Measurements from ENCODE around the gene MAL.

Gene MAL

DNA sequence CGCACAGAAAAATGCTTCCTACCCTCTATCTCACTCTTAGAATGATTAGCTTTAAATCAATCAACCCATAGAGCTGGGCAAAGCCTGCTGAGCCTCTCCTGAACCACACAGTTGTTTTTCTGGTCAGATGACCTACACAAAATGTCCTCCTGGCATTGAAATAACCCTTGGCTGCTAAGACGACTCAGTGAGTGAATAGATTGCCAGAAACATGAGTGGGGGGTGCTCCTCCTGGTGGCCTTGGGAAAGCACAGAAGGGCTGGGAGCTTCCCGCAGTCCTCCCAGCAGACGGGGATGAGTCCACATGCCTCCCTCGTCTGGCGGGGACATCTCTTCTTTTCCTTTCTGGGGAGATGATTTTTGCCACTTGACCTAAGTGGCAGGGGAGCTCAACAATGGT, 14.9 kb downstream of the MAL start:
- Histone ChIP-seq H3K9ac (ENCODE audit: low read depth, low read length, poor library complexity, severe bottlenecking) (no peak overlapping the region), H2AFZ (ENCODE audit: low read length) (no peak overlapping the region), H3K9me2 (replicated peaks; ENCODE audit: low read depth, low read length) (no peaks in the 10 kb centered on the region), H3K79me2 (ENCODE audit: insufficient read depth, low read length) (no peaks in the 10 kb centered on the region), H3K9me3 (ENCODE audit: insufficient read depth, low read depth, low read length) (no peaks in the 10 kb centered on the region), H3K4me1 (ENCODE audit: insufficient read depth, low read length, poor library complexity, severe bottlenecking) (no peaks in the 10 kb centered on the region), H3K4me2 (ENCODE audit: low read depth, low read length, poor library complexity, severe bottlenecking) (no peak overlapping the region), H3K4me3 (ENCODE audit: low read length, poor library complexity, severe bottlenecking) (no peak overlapping the region), H3F3A (ENCODE audit: low read depth) (no peaks in the 10 kb centered on the region), H3K27me3 (ENCODE audit: insufficient read depth, low read length, poor library complexity, severe bottlenecking) (no peaks in the 10 kb centered on the region), H3K36me3 (ENCODE audit: insufficient read depth, low read length) (no peaks in the 10 kb centered on the region), H4K20me1 (ENCODE audit: insufficient read depth, low read length, poor library complexity, severe bottlenecking) (no peaks in the 10 kb centered on the region)
- TF ChIP-seq CTCF (conservative IDR thresholded peaks at IDR 0.05; ENCODE audit: low read length): no peak
- TF ChIP-seq EZH2phosphoT487 (IDR thresholded peaks at IDR 0.05; ENCODE audit: borderline replicate concordance): no peak

DNA sequence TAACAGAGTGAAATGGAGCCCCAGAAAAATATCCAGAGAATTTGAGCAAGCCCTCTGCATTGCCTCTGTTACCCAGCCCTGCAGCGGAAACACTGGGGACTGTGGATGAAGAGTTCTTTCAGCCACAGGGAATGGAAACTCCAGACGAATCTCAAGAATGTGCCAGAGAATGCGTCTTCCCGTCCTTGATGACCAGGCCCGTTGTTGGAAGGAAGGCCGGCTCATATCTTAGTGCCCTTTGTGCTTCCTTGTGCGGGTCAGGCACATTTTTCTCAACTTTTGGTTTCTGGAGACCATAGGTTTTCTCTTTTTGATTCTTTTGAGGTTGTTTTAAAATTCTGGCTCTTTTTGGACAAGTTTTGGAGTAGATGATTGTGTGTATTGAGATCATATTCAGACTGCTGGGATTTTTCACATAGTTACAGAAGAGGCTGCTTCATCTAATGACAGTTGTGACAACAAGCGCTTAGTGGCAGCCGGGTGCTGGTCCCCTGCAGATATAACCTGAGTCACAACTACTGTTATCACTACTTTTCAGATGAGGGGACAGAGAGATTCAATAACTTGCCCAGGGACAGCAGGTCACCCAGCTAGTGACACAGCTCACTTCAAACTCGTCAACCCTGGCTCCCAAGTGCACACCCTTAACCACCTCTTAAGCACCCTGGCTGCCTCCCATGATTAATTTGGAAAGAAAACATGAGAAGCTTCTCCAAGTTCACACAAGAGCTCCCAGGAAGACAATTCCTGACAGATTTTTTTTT, 15.7 kb downstream of the MAL start:
- no peak overlapping the region for H3K4me3 ChIP-seq (ENCODE audit: low read length, poor library complexity, severe bottlenecking)
- no peak overlapping the region for H3K9ac ChIP-seq (ENCODE audit: low read depth, low read length, poor library complexity, severe bottlenecking)
- no peaks in the 10 kb centered on the region for H3K79me2 ChIP-seq (ENCODE audit: insufficient read depth, low read length)
- no peak overlapping the region for H3K4me2 ChIP-seq (ENCODE audit: low read depth, low read length, poor library complexity, severe bottlenecking)
- H3K9me2 ChIP-seq (replicated peaks; ENCODE audit: low read depth, low read length): no peaks in the 10 kb centered on the region
- H3K9me3 ChIP-seq (ENCODE audit: insufficient read depth, low read depth, low read length): no peaks in the 10 kb centered on the region
- no peaks in the 10 kb centered on the region for H3K27me3 ChIP-seq (ENCODE audit: insufficient read depth, low read length, poor library complexity, severe bottlenecking)
- no peaks in the 10 kb centered on the region for H3F3A ChIP-seq (ENCODE audit: low read depth)
- no peak for TF ChIP-seq EZH2phosphoT487 (IDR thresholded peaks at IDR 0.05; ENCODE audit: borderline replicate concordance)
- no peak for TF ChIP-seq CTCF (conservative IDR thresholded peaks at IDR 0.05; ENCODE audit: low read length)
- no peaks in the 10 kb centered on the region for H3K36me3 ChIP-seq (ENCODE audit: insufficient read depth, low read length)
- no peak overlapping the region for H2AFZ ChIP-seq (ENCODE audit: low read length)
- H3K4me1 ChIP-seq (ENCODE audit: insufficient read depth, low read length, poor library complexity, severe bottlenecking): no peaks in the 10 kb centered on the region
- H4K20me1 ChIP-seq (ENCODE audit: insufficient read depth, low read length, poor library complexity, severe bottlenecking): no peaks in the 10 kb centered on the region

DNA sequence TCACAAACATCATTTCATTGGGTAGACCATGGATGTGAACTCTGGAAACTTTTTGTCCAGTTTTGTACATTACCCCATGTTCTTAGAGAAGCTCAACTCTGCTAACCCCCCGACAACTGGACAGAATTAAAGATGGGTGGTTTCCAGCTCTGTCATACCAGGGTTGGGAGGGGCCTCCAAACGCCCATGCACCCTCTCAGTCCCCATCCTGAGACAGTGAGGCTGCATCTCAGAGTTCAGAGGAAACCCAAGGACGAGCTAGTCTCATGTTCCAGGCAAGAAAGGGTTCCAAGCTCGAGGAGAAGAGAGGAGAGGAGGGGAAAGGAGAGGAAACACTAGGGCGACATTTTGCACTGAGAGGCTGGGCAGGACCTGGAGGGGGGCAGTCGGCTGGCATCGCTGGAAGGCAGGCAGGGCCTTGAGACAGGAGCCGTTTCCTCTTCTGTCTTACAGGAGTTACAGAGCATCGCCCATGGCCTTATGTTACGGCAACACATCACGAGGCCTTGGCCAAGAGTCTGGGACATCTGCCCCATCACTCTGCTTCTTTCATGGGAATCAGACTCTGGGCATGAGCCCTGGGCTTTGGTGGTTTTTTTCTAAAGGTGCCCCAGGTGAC, 16.4 kb downstream of the MAL start:
- no peaks in the 10 kb centered on the region for H4K20me1 ChIP-seq (ENCODE audit: insufficient read depth, low read length, poor library complexity, severe bottlenecking)
- H3K4me1 ChIP-seq (ENCODE audit: insufficient read depth, low read length, poor library complexity, severe bottlenecking): no peaks in the 10 kb centered on the region
- H3K9ac ChIP-seq (ENCODE audit: low read depth, low read length, poor library complexity, severe bottlenecking): no peak overlapping the region
- H3K4me2 ChIP-seq (ENCODE audit: low read depth, low read length, poor library complexity, severe bottlenecking): no peak overlapping the region
- H3K36me3 ChIP-seq (ENCODE audit: insufficient read depth, low read length): no peaks in the 10 kb centered on the region
- H3K27me3 ChIP-seq (ENCODE audit: insufficient read depth, low read length, poor library complexity, severe bottlenecking): no peaks in the 10 kb centered on the region
- no peak overlapping the region for H2AFZ ChIP-seq (ENCODE audit: low read length)
- no peak overlapping the region for H3K4me3 ChIP-seq (ENCODE audit: low read length, poor library complexity, severe bottlenecking)
- no peaks in the 10 kb centered on the region for H3K9me2 ChIP-seq (replicated peaks; ENCODE audit: low read depth, low read length)
- no peaks in the 10 kb centered on the region for H3K79me2 ChIP-seq (ENCODE audit: insufficient read depth, low read length)
- H3F3A ChIP-seq (ENCODE audit: low read depth): no peaks in the 10 kb centered on the region
- TF ChIP-seq EZH2phosphoT487 (IDR thresholded peaks at IDR 0.05; ENCODE audit: borderline replicate concordance) (no peak), CTCF (conservative IDR thresholded peaks at IDR 0.05; ENCODE audit: low read length) (no peak)
- no peaks in the 10 kb centered on the region for H3K9me3 ChIP-seq (ENCODE audit: insufficient read depth, low read depth, low read length)
